ENCODE results near the gene RAB34. TPM values are rescaled to one million over a fixed set of nuclear protein-coding genes. Genes with fewer than 3 reads are reported as not detected.

Gene RAB34
- total and polyA plus RNA-seq, 9 of the 15 experiments (the other 6 are each of a cell fraction or from before 2014, with no cell fraction given) = 0.07 to 3.8 (median 0.46) TPM; not detected in 1

GRCh38 chr17:28712032-28712704 lies 5.5 kb downstream of the RAB34 start (continued):
- TF ChIP-seq TAF9B (IDR thresholded peaks at IDR 0.05; ENCODE audit: partially characterized antibody) (no peak), SIN3B (IDR thresholded peaks at IDR 0.05; ENCODE audit: low read depth) (no peak), TAF7 (tag; IDR thresholded peaks at IDR 0.05) (no peak), SRSF3 (IDR thresholded peaks at IDR 0.05; ENCODE audit: insufficient read depth, low read length) (no peak), ZNF316 (IDR thresholded peaks at IDR 0.05) (no peak), IRF9 (tag; IDR thresholded peaks at IDR 0.05) (no peak), POLR3G (IDR thresholded peaks at IDR 0.05; ENCODE audit: extremely low read depth, insufficient read length, insufficient replicate concordance) (no peak), KDM1A (IDR thresholded peaks at IDR 0.05) (no peak; a peak in 1 of 4 replicates), SRF (CRISPR knock-in tag; IDR thresholded peaks at IDR 0.05) (no peak), ZNF140 (CRISPR knock-in tag; IDR thresholded peaks at IDR 0.05) (no peak), IRF2 (CRISPR knock-in tag; IDR thresholded peaks at IDR 0.05) (no peak), HMG20A (CRISPR knock-in tag; conservative IDR thresholded peaks at IDR 0.05) (no peak)
- TF ChIP-seq, protein P1, sequence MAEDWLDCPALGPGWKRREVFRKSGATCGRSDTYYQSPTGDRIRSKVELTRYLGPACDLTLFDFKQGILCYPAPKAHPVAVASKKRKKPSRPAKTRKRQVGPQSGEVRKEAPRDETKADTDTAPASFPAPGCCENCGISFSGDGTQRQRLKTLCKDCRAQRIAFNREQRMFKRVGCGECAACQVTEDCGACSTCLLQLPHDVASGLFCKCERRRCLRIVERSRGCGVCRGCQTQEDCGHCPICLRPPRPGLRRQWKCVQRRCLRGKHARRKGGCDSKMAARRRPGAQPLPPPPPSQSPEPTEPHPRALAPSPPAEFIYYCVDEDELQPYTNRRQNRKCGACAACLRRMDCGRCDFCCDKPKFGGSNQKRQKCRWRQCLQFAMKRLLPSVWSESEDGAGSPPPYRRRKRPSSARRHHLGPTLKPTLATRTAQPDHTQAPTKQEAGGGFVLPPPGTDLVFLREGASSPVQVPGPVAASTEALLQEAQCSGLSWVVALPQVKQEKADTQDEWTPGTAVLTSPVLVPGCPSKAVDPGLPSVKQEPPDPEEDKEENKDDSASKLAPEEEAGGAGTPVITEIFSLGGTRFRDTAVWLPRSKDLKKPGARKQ (CRISPR knock-in tag; IDR thresholded peaks at IDR 0.05) = no peak
- TF ChIP-seq, protein P2, sequence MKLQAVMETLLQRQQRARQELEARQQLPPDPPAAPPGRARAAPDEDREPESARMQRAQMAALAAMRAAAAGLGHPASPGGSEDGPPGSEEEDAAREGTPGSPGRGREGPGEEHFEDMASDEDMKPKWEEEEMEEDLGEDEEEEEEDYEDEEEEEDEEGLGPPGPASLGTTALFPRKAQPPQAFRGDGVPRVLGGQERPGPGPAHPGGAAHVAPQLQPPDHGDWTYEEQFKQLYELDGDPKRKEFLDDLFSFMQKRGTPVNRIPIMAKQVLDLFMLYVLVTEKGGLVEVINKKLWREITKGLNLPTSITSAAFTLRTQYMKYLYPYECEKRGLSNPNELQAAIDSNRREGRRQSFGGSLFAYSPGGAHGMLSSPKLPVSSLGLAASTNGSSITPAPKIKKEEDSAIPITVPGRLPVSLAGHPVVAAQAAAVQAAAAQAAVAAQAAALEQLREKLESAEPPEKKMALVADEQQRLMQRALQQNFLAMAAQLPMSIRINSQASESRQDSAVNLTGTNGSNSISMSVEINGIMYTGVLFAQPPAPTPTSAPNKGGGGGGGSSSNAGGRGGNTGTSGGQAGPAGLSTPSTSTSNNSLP (IDR thresholded peaks at IDR 0.05; ENCODE audit: borderline replicate concordance, low read depth, low read length) = no peak
- TF ChIP-seq, protein P3, sequence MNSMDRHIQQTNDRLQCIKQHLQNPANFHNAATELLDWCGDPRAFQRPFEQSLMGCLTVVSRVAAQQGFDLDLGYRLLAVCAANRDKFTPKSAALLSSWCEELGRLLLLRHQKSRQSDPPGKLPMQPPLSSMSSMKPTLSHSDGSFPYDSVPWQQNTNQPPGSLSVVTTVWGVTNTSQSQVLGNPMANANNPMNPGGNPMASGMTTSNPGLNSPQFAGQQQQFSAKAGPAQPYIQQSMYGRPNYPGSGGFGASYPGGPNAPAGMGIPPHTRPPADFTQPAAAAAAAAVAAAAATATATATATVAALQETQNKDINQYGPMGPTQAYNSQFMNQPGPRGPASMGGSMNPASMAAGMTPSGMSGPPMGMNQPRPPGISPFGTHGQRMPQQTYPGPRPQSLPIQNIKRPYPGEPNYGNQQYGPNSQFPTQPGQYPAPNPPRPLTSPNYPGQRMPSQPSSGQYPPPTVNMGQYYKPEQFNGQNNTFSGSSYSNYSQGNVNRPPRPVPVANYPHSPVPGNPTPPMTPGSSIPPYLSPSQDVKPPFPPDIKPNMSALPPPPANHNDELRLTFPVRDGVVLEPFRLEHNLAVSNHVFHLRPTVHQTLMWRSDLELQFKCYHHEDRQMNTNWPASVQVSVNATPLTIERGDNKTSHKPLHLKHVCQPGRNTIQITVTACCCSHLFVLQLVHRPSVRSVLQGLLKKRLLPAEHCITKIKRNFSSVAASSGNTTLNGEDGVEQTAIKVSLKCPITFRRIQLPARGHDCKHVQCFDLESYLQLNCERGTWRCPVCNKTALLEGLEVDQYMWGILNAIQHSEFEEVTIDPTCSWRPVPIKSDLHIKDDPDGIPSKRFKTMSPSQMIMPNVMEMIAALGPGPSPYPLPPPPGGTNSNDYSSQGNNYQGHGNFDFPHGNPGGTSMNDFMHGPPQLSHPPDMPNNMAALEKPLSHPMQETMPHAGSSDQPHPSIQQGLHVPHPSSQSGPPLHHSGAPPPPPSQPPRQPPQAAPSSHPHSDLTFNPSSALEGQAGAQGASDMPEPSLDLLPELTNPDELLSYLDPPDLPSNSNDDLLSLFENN (IDR thresholded peaks at IDR 0.05; ENCODE audit: low read depth in 2 of 2, low read length in 2 of 2) = no peak
- TF ChIP-seq, protein P4, sequence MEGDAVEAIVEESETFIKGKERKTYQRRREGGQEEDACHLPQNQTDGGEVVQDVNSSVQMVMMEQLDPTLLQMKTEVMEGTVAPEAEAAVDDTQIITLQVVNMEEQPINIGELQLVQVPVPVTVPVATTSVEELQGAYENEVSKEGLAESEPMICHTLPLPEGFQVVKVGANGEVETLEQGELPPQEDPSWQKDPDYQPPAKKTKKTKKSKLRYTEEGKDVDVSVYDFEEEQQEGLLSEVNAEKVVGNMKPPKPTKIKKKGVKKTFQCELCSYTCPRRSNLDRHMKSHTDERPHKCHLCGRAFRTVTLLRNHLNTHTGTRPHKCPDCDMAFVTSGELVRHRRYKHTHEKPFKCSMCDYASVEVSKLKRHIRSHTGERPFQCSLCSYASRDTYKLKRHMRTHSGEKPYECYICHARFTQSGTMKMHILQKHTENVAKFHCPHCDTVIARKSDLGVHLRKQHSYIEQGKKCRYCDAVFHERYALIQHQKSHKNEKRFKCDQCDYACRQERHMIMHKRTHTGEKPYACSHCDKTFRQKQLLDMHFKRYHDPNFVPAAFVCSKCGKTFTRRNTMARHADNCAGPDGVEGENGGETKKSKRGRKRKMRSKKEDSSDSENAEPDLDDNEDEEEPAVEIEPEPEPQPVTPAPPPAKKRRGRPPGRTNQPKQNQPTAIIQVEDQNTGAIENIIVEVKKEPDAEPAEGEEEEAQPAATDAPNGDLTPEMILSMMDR (IDR thresholded peaks at IDR 0.05 in 2 of 3, conservative IDR thresholded peaks at IDR 0.05 in 1 of 3; ENCODE audit: insufficient read depth in 2 of 3, low read depth in 1 of 3, low read length in 3 of 3) = peak; percentile 54 to 60 (median 60)
